Natural killer cell (primary cell): ENCODE data around the gene GMPS. TPM values are rescaled to one million over a fixed set of nuclear protein-coding genes. Genes with fewer than 3 reads are reported as not detected.
"Not testable (repeated sequence)": the region's sequence is repeated elsewhere in the genome, so short reads cannot be mapped to it uniquely, and the experiment has no call there.

Experiments
- ATAC-seq, 3 donors: fragments of 150-1000 bp in 2 of 3; fragments of 200-7000 bp in 1 of 3; cut with Tn5 transposase; 1 replicate in 1 of 3; 2 replicates in 2 of 3; pipeline ENCODE4 v1.10.0; 2021; ENCODE audit warnings: mild to moderate bottlenecking in 2 of 3, moderate library complexity in 2 of 3
- DNase-seq, 2 donors: peaks; one replicate each; pipeline versions ENCODE4 v3.0.0 to v3.0.0-alpha.2; 2013 to 2021; ENCODE audit warnings: mixed read lengths in 1 of 2
- H3K27ac ChIP-seq: one replicate; pipeline ENCODE4 v1.5.1; 2013; ENCODE audit warnings: mild to moderate bottlenecking, low read length
- H3K27me3 ChIP-seq: one replicate; pipeline ENCODE4 v1.6.1; 2013; ENCODE audit warnings: low read length; ENCODE audit not compliant: control insufficient read depth, insufficient read depth
- H3K36me3 ChIP-seq: one replicate; pipeline ENCODE4 v1.6.1; 2013; ENCODE audit warnings: low read length; ENCODE audit not compliant: control insufficient read depth, insufficient read depth
- H3K4me1 ChIP-seq: one replicate; pipeline ENCODE4 v1.6.1; 2013; ENCODE audit warnings: low read length; ENCODE audit not compliant: control insufficient read depth, insufficient read depth
- H3K4me3 ChIP-seq: one replicate; pipeline ENCODE4 v1.5.1; 2013; ENCODE audit warnings: low read length
- H3K9me3 ChIP-seq: one replicate; pipeline ENCODE4 v1.6.1; 2013; ENCODE audit warnings: low read length; ENCODE audit not compliant: control insufficient read depth, insufficient read depth
- H3K27ac Mint-ChIP-seq, 2 donors: one replicate each; pipeline ENCODE4 v1.8.0; 2022; ENCODE audit warnings: mild to moderate bottlenecking in 2 of 2, mixed read lengths in 2 of 2, moderate library complexity in 1 of 2
- H3K27me3 Mint-ChIP-seq, 2 donors: one replicate each; pipeline ENCODE4 v1.8.0; 2022; ENCODE audit warnings: low read depth in 2 of 2, mixed read lengths in 2 of 2
- H3K36me3 Mint-ChIP-seq: one replicate; pipeline ENCODE4 v1.8.0; 2022; ENCODE audit warnings: mixed read lengths
- H3K4me1 Mint-ChIP-seq, 2 donors: one replicate each; pipeline ENCODE4 v1.8.0; 2022; ENCODE audit warnings: mixed read lengths in 2 of 2
- H3K4me3 Mint-ChIP-seq: one replicate; pipeline ENCODE4 v1.8.0; 2022; ENCODE audit warnings: mild to moderate bottlenecking, moderate library complexity, mixed read lengths
- H3K9me3 Mint-ChIP-seq, 2 donors: one replicate each; pipeline ENCODE4 v1.8.0; 2022; ENCODE audit warnings: mixed read lengths in 2 of 2
- CTCF ChIP-seq: fragments of 200-600 bp; IDR thresholded peaks from one replicate; pipeline ENCODE4 v1.8.0; 2022; ENCODE audit warnings: antibody characterized with exemption
- WGBS: methylation state at CpG from one replicate; pipeline ENCODE4 v1.1.7; 2013; ENCODE audit warnings: missing lambda C conversion rate; ENCODE audit not compliant: insufficient coverage; 5-methylcytosine and 5-hydroxymethylcytosine counted together
- intact Hi-C: fragments of 100-400 bp; cut with micrococcal nuclease; formaldehyde crosslinking; loops from one replicate; pipeline ENCODE4 v1.14.2; 2022
- total RNA-seq, 4 donors: library from RNA; stranded (reverse); fragments of 120-200 nt in 1 of 4; gene quantifications; one replicate each; pipeline versions ENCODE4 v1.2.3 to v1.2.4, GENCODE V29; 2013 to 2022

The GMPS gene
- total RNA-seq, 3 donors from 2014 or later (not counting 1 experiment from before 2014, with no cell fraction given), result 36.7 to 49.7 (median 45.4) TPM

- no peak for ATAC-seq
- H3K4me1 ChIP-seq, result peaks cover 17% of the 10 kb centered on the region
- H3K4me3 ChIP-seq, result no peak overlapping the region
- no peak for DNase-seq
- no peak for TF ChIP-seq CTCF
- no peaks in the 10 kb centered on the region for H3K27me3 Mint-ChIP-seq
- H3K27ac ChIP-seq, result no peak overlapping the region
- H3K9me3 ChIP-seq, result no peaks in the 10 kb centered on the region
- H3K36me3 ChIP-seq, result peaks cover 3% of the 10 kb centered on the region
- no peaks in the 10 kb centered on the region for H3K9me3 Mint-ChIP-seq
- no peaks in the 10 kb centered on the region for H3K36me3 Mint-ChIP-seq
- intact Hi-C loops, result no loop called here
- peaks cover 32 to 52% of the 10 kb centered on the region in 2 donors for H3K4me1 Mint-ChIP-seq
- H3K27ac Mint-ChIP-seq, result no peak overlapping the region
- no peaks in the 10 kb centered on the region for H3K27me3 ChIP-seq
- 84% methylated on average over 1 of the region's 3 CpGs for WGBS
- no peak overlapping the region for H3K4me3 Mint-ChIP-seq
These were observed 24.3 kb upstream of the GMPS start for GRCh38 chr3:155846119-155846518.

- H3K4me3 ChIP-seq, result no peak overlapping the region
- peaks cover 25% of the 10 kb centered on the region for H3K4me1 ChIP-seq
- H3K36me3 ChIP-seq, result peaks cover 3% of the 10 kb centered on the region
- Mint-ChIP-seq H3K9me3 (no peaks in the 10 kb centered on the region), H3K27me3 (no peaks in the 10 kb centered on the region), H3K27ac (peak overlapping the region in 1 of 2 donors; percentile 37), H3K4me1 (peaks cover 47 to 67% of the 10 kb centered on the region in 2 donors), H3K36me3 (no peaks in the 10 kb centered on the region), H3K4me3 (no peak overlapping the region)
- no peak for ATAC-seq
- no peaks in the 10 kb centered on the region for H3K27me3 ChIP-seq
- WGBS, result 97% methylated on average over 3 of the region's 3 CpGs
- no peak for TF ChIP-seq CTCF
- H3K27ac ChIP-seq, result no peak overlapping the region
- DNase-seq, result no peak
- no peaks in the 10 kb centered on the region for H3K9me3 ChIP-seq
- intact Hi-C loops, result no loop called here
These were observed 22.5 kb upstream of the GMPS start for GRCh38 chr3:155847993-155848392.

- H3K9me3 Mint-ChIP-seq, H3K27ac ChIP-seq, ATAC-seq, DNase-seq, H3K36me3 ChIP-seq, intact Hi-C loops, H3K27me3 Mint-ChIP-seq, H3K36me3 Mint-ChIP-seq, H3K9me3 ChIP-seq, H3K4me3 ChIP-seq, H3K27me3 ChIP-seq: not testable (repeated sequence)
- peak overlapping the region; percentile 49 for H3K4me3 Mint-ChIP-seq
- WGBS, result 92% methylated on average over 2 of the region's 3 CpGs
- H3K4me1 ChIP-seq, result peaks cover 34% of the 10 kb centered on the region
- H3K4me1 Mint-ChIP-seq, result peaks cover 55 to 72% of the 10 kb centered on the region in 2 donors
- H3K27ac Mint-ChIP-seq, result peak overlapping the region in 1 of 2 donors; percentile 29
These were observed 21.0 kb upstream of the GMPS start for GRCh38 chr3:155849404-155849803.

- no peak overlapping the region for H3K4me3 ChIP-seq
- peaks cover 40% of the 10 kb centered on the region for H3K4me1 ChIP-seq
- peak overlapping the region; percentile 88 for H3K4me3 Mint-ChIP-seq
These were observed 18.1 kb upstream of the GMPS start for GRCh38 chr3:155852341-155852740.

More at GRCh38 chr3:155852341-155852740, 18.1 kb upstream of the GMPS start:
- H3K9me3 ChIP-seq, result no peaks in the 10 kb centered on the region
- ATAC-seq (no peak), DNase-seq (no peak)
- TF ChIP-seq CTCF, result no peak
- peak overlapping the region; percentile 98 for H3K27ac Mint-ChIP-seq
- peaks cover 3% of the 10 kb centered on the region for H3K36me3 ChIP-seq
- no peaks in the 10 kb centered on the region for H3K36me3 Mint-ChIP-seq
- peaks cover 50 to 60% of the 10 kb centered on the region in 2 donors for H3K4me1 Mint-ChIP-seq
- no peaks in the 10 kb centered on the region for H3K9me3 Mint-ChIP-seq
- H3K27me3 Mint-ChIP-seq, result no peaks in the 10 kb centered on the region
- H3K27ac ChIP-seq, result no peak overlapping the region
- intact Hi-C loops, result loop anchor here (5.0 to 10.0 kb wide), 3 partner anchors 702 to 1325 kb away; partner anchors contain the start of gene SSR3
- no peaks in the 10 kb centered on the region for H3K27me3 ChIP-seq
- WGBS, result 29% methylated on average over 2 of the region's 2 CpGs
